GM23338 (cell line): Measurements from ENCODE around the gene PAEP. TPM values are rescaled to one million over a fixed set of nuclear protein-coding genes. Genes with fewer than 3 reads are reported as not detected.

Source experiments
- ATAC-seq: fragments of 200-7000 bp; cut with Tn5 transposase; 3 replicates; pipeline ENCODE4 v1.9.1; 2020
- DNase-seq: peaks from one replicate; pipeline ENCODE4 v3.0.0-alpha.2; 2015; ENCODE audit warnings: low spot score
- H2AFZ ChIP-seq: fragments of 200-600 bp; sonication (generic); 2 replicates; pipeline ENCODE4 v1.8.0; 2016; ENCODE audit warnings: antibody characterized with exemption, mild to moderate bottlenecking, moderate library complexity
- H3F3A ChIP-seq: fragments of 200-600 bp; sonication (generic); replicated peaks from 2 replicates; pipeline ENCODE4 v1.8.0; 2017; ENCODE audit warnings: antibody characterized with exemption, mixed run types, low read depth
- H3K27ac ChIP-seq: fragments of 200-600 bp; sonication (generic); 2 replicates; pipeline ENCODE4 v1.6.1; 2016; ENCODE audit warnings: low read depth
- H3K27me3 ChIP-seq: fragments of 200-600 bp; sonication (generic); 2 replicates; pipeline ENCODE4 v1.8.0; 2016; ENCODE audit warnings: mild to moderate bottlenecking, mixed run types, moderate library complexity; ENCODE audit not compliant: insufficient read depth
- H3K36me3 ChIP-seq: fragments of 200-600 bp; sonication (generic); 2 replicates; pipeline ENCODE4 v1.8.0; 2016; ENCODE audit warnings: mild to moderate bottlenecking; ENCODE audit not compliant: insufficient read depth
- H3K4me1 ChIP-seq: fragments of 200-600 bp; sonication (generic); 2 replicates; pipeline ENCODE4 v1.8.0; 2016; ENCODE audit warnings: mild to moderate bottlenecking, moderate library complexity; ENCODE audit not compliant: insufficient read depth
- H3K4me2 ChIP-seq: fragments of 200-600 bp; sonication (generic); 2 replicates; pipeline ENCODE4 v1.7.1; 2017; ENCODE audit warnings: mixed run types
- H3K4me3 ChIP-seq: fragments of 200-600 bp; sonication (generic); 2 replicates; pipeline ENCODE4 v1.6.1; 2016; ENCODE audit warnings: mixed run types
- H3K79me2 ChIP-seq: fragments of 200-600 bp; sonication (generic); replicated peaks from 2 replicates; pipeline ENCODE4 v1.8.0; 2017; ENCODE audit warnings: mild to moderate bottlenecking; ENCODE audit not compliant: insufficient read depth
- H3K9me2 ChIP-seq: fragments of 200-600 bp; sonication (generic); 2 replicates; pipeline ENCODE4 v1.8.0; 2017; ENCODE audit not compliant: insufficient read depth
- H4K20me1 ChIP-seq: fragments of 200-600 bp; sonication (generic); replicated peaks from 2 replicates; pipeline ENCODE4 v1.8.0; 2017; ENCODE audit warnings: mild to moderate bottlenecking; ENCODE audit not compliant: insufficient read depth
- H3K27ac Mint-ChIP-seq: 2 replicates; pipeline ENCODE4 v1.8.0; 2020; ENCODE audit warnings: inconsistent platforms, mild to moderate bottlenecking, moderate library complexity, mixed read lengths
- H3K27me3 Mint-ChIP-seq: 3 replicates; pipeline ENCODE4 v1.8.0; 2022; ENCODE audit warnings: low read depth, mild to moderate bottlenecking, moderate library complexity, mixed read lengths, inconsistent platforms; ENCODE audit not compliant: insufficient read depth, poor library complexity
- H3K36me3 Mint-ChIP-seq: 3 replicates; pipeline ENCODE4 v1.8.0; 2021; ENCODE audit warnings: low read depth, mild to moderate bottlenecking, inconsistent platforms, moderate library complexity, mixed read lengths
- H3K4me1 Mint-ChIP-seq: 3 replicates; pipeline ENCODE4 v1.8.0; 2020; ENCODE audit warnings: mild to moderate bottlenecking, inconsistent platforms, mixed read lengths
- H3K4me3 Mint-ChIP-seq: 3 replicates; pipeline ENCODE4 v1.8.0; 2021; ENCODE audit warnings: moderate library complexity, mild to moderate bottlenecking, inconsistent platforms, mixed read lengths
- H3K9me3 Mint-ChIP-seq: 3 replicates; pipeline ENCODE4 v1.8.0; 2020; ENCODE audit warnings: moderate library complexity, mild to moderate bottlenecking, inconsistent platforms, mixed read lengths
- CTCF ChIP-seq, 2 experiments: fragments of 200-600 bp in 1 of 2; sonication (generic) in 1 of 2; conservative IDR thresholded peaks; 2 replicates each; pipeline versions ENCODE4 v1.5.1 to v1.6.1; 2016 to 2017; ENCODE audit warnings: antibody characterized with exemption in 2 of 2, low read depth in 2 of 2, mild to moderate bottlenecking in 2 of 2, moderate library complexity in 1 of 2
- ETS1 ChIP-seq: IDR thresholded peaks from 2 replicates; pipeline ENCODE4 v1.6.1; 2016; ENCODE audit warnings: antibody characterized with exemption
- EZH2 ChIP-seq: fragments of 200-600 bp; sonication (generic); IDR thresholded peaks from one replicate; pipeline ENCODE4 v1.8.0; 2017; ENCODE audit warnings: antibody characterized with exemption, mild to moderate bottlenecking, low read depth; ENCODE audit not compliant: unreplicated experiment
- EZH2phosphoT487 ChIP-seq: fragments of 200-600 bp; sonication (generic); IDR thresholded peaks from one replicate; pipeline ENCODE4 v1.8.1; 2018; ENCODE audit warnings: antibody characterized with exemption; ENCODE audit not compliant: unreplicated experiment
- NANOG ChIP-seq: IDR thresholded peaks from 2 replicates; pipeline ENCODE4 v1.6.1; 2016; ENCODE audit warnings: antibody characterized with exemption, borderline replicate concordance
- POLR2AphosphoS5 ChIP-seq: IDR thresholded peaks from 2 replicates; pipeline ENCODE4 v1.6.1; 2016; ENCODE audit warnings: antibody characterized with exemption, low read depth
- REST ChIP-seq: IDR thresholded peaks from one replicate; pipeline ENCODE4 v1.6.1; 2018; ENCODE audit warnings: antibody characterized with exemption; ENCODE audit not compliant: unreplicated experiment
- STAT1 ChIP-seq: IDR thresholded peaks from one replicate; pipeline ENCODE4 v1.6.1; 2016; ENCODE audit warnings: antibody characterized with exemption; ENCODE audit not compliant: unreplicated experiment
- ZNF331 ChIP-seq: fragments of 250-450 bp; sonication (Bioruptor Pico); IDR thresholded peaks from 2 replicates; pipeline ENCODE4 v1.5.0; 2020; ENCODE audit warnings: low read depth, mild to moderate bottlenecking, moderate library complexity
- ZNF462 ChIP-seq: fragments of 250-450 bp; sonication (Bioruptor Pico); IDR thresholded peaks from 2 replicates; pipeline ENCODE4 v1.5.0; 2020; ENCODE audit warnings: mild to moderate bottlenecking, moderate library complexity
- polyA plus RNA-seq: library from polyadenylated mRNA; unstranded; fragments of >200 nt; fragmentation: Nextera tagmentation; extraction: Ambion mirVana; gene quantifications from 2 replicates; pipeline ENCODE4 v1.2.1, GENCODE V29; 2016
- total RNA-seq: library from RNA; depleted of rRNA; stranded (reverse); fragments of >200 nt; shearing (Covaris generic); gene quantifications from 2 replicates; pipeline ENCODE4 v1.2.3, GENCODE V29; 2014

The PAEP gene
- total and polyA plus RNA-seq, 2 experiments from 2014 or later = not detected

DNA sequence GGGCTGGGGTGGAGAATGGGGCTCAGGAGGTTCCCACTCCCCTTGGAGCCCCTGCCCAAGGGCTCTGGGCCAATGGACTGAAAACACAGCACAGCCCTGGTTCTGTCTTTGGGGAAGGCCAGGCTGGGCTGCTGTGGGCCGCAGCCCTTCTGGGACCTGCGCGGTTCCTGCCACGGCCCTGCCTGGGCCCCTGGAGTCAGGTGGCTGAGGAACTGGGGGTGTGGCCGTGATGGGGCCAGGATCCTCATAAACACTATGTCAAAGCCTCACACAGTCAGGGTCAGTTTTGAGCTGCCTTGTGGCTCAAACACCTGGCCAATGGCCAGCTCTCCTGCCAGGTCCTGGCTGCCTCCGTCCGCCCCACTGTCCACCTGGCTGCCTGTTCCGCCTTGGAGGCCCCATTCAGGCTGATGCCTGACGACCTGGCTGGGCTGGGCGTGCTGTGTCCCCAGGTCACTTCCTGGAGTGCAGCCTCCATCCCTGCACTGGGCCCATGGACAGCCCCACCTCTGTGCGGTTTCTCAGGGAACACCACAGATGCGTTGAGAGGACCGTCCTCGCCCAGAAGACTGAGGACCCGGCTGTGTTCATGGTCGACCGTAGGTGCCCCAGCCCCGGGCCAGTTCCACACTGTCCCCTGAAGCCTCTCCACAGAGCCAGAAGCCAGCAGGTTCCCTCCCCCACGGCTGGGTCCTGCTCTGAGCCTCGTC lies 27.5 kb downstream of the PAEP start (continued):
- TF ChIP-seq EZH2phosphoT487 (no peak), ZNF462 (no peak)

DNA sequence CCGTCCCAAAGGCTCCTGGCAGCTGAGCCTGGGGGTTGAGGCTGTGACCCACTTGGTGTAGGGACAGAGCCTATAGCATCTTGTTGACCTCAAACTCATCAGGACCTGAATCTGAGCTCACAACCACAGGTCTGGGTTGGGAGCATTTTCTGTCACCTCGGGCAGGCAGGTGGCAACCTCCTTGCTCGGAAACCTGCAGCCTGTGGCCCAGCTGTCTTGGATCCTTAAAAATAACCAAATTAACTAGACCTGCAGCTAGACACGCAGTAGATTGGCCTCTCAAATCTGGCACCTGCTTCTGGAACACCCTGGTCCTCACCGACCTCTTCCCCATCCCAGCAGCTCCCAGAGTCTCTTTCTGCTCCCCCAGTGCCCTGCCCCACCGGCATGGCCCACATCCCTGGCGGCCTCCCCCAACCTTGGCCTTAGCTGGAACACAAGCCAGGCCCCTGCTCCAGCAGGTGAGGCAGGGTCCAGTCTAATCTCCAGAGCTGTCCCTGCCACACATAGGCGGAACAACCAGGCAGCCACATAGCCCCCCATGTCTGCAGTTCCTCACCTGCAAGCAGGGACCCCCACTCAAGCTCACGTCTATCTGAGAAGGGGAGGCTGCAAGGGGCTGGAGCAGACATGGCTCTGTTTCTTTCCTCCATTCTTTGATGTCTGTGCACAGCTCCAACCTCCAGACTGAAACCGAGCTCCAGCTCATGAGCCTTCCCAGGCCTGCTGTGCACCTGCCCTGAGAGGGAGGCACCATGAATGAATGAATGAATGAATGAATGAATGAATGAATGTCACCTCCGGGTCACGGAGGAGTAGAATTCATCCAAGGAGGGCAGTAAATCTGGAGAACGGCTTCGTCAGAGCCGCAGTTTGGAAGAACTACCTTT lies 28.3 kb downstream of the PAEP start:
- no peaks in the 10 kb centered on the region for H3K36me3 ChIP-seq
- Mint-ChIP-seq H3K9me3 (no peaks in the 10 kb centered on the region; the same call in 1 of the 3 replicates), H3K4me3 (no peak overlapping the region), H3K36me3 (no peaks in the 10 kb centered on the region), H3K27me3 (peaks cover 6% of the 10 kb centered on the region), H3K4me1 (no peaks in the 10 kb centered on the region), H3K27ac (no peak overlapping the region)
- no peak overlapping the region for H3K27ac ChIP-seq
- H3K4me1 ChIP-seq = no peaks in the 10 kb centered on the region
- H3K4me2 ChIP-seq = no peak overlapping the region
- H3K4me3 ChIP-seq = no peak overlapping the region
- ATAC-seq (no peak), DNase-seq (no peak)
- no peaks in the 10 kb centered on the region for H4K20me1 ChIP-seq
- no peaks in the 10 kb centered on the region for H3K79me2 ChIP-seq
- no peak overlapping the region for H2AFZ ChIP-seq
- H3K27me3 ChIP-seq = no peaks in the 10 kb centered on the region
- no peaks in the 10 kb centered on the region for H3F3A ChIP-seq
- H3K9me2 ChIP-seq = no peaks in the 10 kb centered on the region
- TF ChIP-seq STAT1 (no peak), REST (no peak), POLR2AphosphoS5 (no peak), NANOG (no peak), EZH2phosphoT487 (no peak), EZH2 (no peak), CTCF (conservative IDR thresholded peaks at IDR 0.05; ENCODE audit: low read depth in 2 of 2) (no peak), ZNF331 (CRISPR knock-in tag) (no peak), ETS1 (no peak)
